Stimulated activated naive CD8-positive, alpha-beta T cell treated with anti-CD3 and anti-CD28 coated beads, Interleukin-15, amount 100 ng/mL, for 72 hours (primary cell): Measurements from ENCODE around the gene LAMB2.

Source experiments
- ATAC-seq: fragments of 150-1000 bp; cut with Tn5 transposase; 2 replicates; pipeline ENCODE4 v1.10.0; 2021; ENCODE audit warnings: mild to moderate bottlenecking, moderate library complexity
- DNase-seq, 2 donors: peaks; one replicate each; pipeline ENCODE4 v3.0.0; 2021 to 2022
- H3K27ac Mint-ChIP-seq, 2 donors: one replicate each; pipeline ENCODE4 v1.8.0; 2022; ENCODE audit warnings: mild to moderate bottlenecking in 2 of 2, mixed read lengths in 2 of 2, moderate library complexity in 2 of 2
- H3K27me3 Mint-ChIP-seq: one replicate; pipeline ENCODE4 v1.8.0; 2022; ENCODE audit warnings: mixed read lengths
- H3K4me1 Mint-ChIP-seq: one replicate; pipeline ENCODE4 v1.8.0; 2022; ENCODE audit warnings: mild to moderate bottlenecking, mixed read lengths
- H3K4me3 Mint-ChIP-seq, 2 donors: one replicate each; pipeline ENCODE4 v1.8.0; 2022; ENCODE audit warnings: mild to moderate bottlenecking in 2 of 2, mixed read lengths in 2 of 2, moderate library complexity in 1 of 2
- H3K9me3 Mint-ChIP-seq, 2 donors: one replicate each; pipeline ENCODE4 v1.8.0; 2022; ENCODE audit warnings: mixed read lengths in 2 of 2

The LAMB2 gene

DNA sequence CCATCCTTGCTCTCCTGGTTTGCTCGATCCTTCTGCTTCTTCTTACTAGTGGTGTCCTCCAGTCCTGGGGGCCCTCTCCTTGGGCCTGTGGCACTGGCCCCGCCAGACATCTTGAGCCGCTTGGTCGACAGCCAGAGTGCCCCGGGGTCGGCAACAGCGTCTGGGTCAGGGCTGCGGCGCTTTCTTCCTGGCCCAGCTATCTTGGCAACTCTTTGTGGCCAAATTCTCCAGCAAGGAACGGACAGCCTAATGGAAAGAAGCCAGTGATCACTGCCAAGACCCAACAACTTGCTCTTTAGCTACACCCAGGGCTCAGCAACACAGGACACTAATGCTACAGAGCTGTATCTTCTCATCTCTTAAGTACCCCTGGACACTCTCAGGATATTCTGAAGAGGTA, 13.8 kb downstream of the LAMB2 start:
- Mint-ChIP-seq H3K4me3 (peak overlapping the region; percentile 83 to 88), H3K27ac (peak overlapping the region in 1 of 2 donors; percentile 9), H3K4me1 (peaks cover 32% of the 10 kb centered on the region), H3K27me3 (no peaks in the 10 kb centered on the region), H3K9me3 (no peaks in the 10 kb centered on the region)
- DNase-seq = no peak
- no peak for ATAC-seq

DNA sequence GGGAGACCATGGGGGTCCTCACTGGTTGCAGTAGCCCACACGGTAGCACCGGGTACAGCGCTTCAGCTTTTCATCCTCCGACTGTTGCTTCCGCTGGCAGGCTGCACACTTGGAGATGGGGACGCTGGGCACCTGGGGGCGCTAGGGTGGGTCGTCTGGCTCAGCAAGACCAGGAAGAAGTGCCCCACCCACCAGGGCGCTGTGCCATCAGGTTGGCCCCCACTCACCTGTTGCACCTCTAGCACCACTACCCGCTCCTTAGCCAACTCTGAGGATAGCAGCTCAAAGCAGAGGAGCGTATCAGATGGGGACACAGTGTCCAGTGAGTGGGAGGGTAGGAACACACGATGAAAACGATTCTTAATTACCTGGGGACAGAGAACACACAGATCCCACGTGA, 20.6 kb downstream of the LAMB2 start:
- no peaks in the 10 kb centered on the region for H3K4me1 Mint-ChIP-seq
- no peak overlapping the region for H3K27ac Mint-ChIP-seq
- DNase-seq (no peak), ATAC-seq (no peak)
- H3K27me3 Mint-ChIP-seq = no peaks in the 10 kb centered on the region
- H3K4me3 Mint-ChIP-seq = no peak overlapping the region
- no peaks in the 10 kb centered on the region for H3K9me3 Mint-ChIP-seq

DNA sequence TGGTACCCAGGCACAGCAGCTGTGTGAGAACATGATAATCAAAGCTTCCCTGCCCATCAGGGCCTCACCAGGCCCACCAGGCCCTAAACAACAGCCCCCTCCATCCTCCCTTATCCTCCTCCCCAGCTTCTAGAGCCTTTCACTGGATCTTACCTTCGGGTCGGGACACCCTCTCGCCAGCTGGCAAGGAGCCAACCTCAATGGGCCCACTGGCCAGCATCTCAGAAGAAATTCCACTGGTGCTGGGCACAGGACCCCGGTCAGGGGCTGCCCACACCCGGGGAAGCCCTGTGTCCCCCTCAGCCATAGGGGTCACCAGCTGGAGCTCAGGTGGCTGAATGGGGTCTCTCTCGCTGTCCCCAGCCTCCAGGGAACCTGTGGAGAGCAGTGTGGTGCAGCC, 21.5 kb downstream of the LAMB2 start:
- Mint-ChIP-seq H3K4me1 (no peaks in the 10 kb centered on the region), H3K27me3 (no peaks in the 10 kb centered on the region), H3K27ac (peak overlapping the region in 1 of 2 donors; percentile 64), H3K9me3 (no peaks in the 10 kb centered on the region), H3K4me3 (no peak overlapping the region)
- DNase-seq (no peak), ATAC-seq (no peak)

DNA sequence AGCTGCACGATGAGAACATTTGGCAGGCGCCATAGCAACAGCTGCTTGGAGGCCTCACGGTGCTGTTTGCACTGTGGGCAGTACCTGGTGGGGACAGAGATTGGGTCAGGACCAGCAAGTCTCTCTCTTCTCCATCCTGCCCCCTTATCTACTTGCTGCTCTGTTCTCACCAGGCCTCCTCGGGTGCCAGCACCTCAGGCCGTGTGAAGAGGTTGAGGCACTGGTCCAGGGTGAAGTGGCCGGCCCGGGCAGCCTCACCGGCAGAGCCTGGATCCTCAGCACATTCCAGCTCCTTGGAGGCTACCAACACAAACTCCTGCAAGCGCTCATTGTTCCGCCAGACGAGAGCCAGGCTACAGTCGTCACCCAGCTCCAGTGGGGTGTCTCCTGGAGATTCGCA, 22.1 kb downstream of the LAMB2 start:
- Mint-ChIP-seq H3K27me3 (no peaks in the 10 kb centered on the region), H3K4me3 (no peak overlapping the region), H3K9me3 (no peaks in the 10 kb centered on the region), H3K4me1 (peaks cover 2% of the 10 kb centered on the region), H3K27ac (no peak overlapping the region)
- DNase-seq (no peak), ATAC-seq (no peak)

DNA sequence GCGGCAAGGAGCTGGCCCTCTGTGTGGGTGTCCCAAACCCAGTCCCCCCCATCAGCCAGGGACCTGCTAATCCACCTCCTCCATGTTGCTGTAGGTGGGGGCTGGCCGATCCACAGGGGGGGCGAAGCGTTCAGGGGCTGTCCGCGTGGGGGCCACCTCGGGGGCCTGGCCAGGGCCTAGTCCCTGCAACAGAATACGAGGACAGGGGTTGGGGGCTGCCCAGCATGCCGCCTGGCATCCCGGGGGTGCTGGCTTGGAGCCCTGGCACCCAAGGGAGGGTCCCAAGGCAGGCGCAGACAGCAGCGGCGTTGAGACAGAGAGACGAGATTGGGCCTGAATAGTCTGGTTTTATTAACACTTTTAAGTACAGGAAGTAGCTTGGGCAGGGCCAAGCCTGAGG, 24.5 kb downstream of the LAMB2 start:
- Mint-ChIP-seq H3K9me3 (no peaks in the 10 kb centered on the region), H3K27ac (peak overlapping the region in 1 of 2 donors; percentile 46), H3K4me3 (no peak overlapping the region), H3K4me1 (peaks cover 26% of the 10 kb centered on the region), H3K27me3 (no peaks in the 10 kb centered on the region)
- ATAC-seq = no peak
- no peak for DNase-seq

DNA sequence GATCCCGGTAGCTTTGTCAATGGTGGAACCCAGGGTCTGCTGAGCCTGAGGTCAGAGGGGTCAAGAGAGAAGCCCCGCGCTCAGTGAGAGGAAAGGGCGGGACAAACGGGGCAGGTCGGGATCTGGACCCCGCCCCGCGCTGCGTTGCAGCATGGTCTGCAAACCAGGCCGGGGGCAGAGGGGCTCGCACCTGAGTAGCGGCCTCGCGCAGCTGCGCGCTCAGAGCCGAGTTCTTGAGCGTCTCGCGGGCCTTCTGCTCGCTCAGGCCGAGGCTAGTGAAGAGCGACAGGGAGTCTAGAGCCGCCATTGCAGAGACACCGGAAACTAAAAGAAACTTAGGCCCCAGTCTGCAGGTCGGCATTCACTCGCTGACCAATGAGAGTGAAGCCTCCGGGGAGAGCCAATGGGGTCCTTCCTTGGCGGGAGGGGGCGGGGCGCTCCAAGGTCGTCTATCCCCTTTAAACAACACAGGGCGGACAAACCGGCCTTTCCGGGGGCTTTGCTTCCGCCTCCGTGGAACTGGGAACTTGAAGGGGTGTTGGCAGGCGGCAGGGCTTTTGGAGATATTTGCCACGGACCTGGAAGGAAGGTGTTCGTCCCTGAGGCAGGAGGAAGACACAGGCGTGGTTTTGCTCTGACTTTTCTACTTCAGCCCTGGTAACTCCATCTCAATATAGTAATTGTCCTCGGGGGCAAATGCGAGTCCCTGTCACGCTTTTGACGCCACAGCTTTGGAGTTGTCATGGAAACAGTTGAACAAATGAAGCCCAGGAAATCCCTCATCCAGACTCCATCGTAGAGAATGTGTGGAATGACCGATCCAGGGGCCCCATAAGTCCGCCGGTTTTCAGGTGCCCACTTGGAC, 28.2 kb downstream of the LAMB2 start, which contains the start of gene QARS1:
QARS1 (minus strand) TSS at position 331 of the 865 bp plus-strand sequence; CDS start at position 307, 24 bp downstream.
- no peaks in the 10 kb centered on the region for H3K9me3 Mint-ChIP-seq
- H3K27ac Mint-ChIP-seq = peak within 1 kb of the TSS; percentile 99 to 100
- peaks cover 44% of the 10 kb centered on the region for H3K4me1 Mint-ChIP-seq
- no peaks in the 10 kb centered on the region for H3K27me3 Mint-ChIP-seq
- peak; percentile 98 for ATAC-seq
- peak within 1 kb of the TSS; percentile 92 to 100 for H3K4me3 Mint-ChIP-seq
- DNase-seq = peak; percentile 84 to 89

DNA sequence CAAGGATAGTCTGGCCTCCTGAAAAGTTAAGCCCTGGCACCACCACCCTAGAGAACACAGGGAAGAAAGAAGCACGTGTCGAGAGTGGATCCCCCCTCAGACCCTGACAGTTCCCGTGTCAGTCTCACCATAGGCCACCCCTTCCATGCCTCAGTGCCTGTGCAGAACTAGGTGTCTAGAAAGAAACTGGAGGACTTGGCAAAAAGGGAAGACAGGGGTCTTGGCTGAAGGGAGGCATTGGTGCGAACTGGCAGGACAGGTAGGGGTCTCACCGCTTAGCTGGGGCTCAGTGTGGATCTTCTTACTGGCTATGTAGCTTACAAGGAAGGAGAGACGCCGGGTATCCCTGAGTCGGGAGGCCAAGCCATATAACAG, 28.8 kb downstream of the LAMB2 start:
- no peak for DNase-seq
- peak; percentile 1 for ATAC-seq
- Mint-ChIP-seq H3K27ac (peak overlapping the region; percentile 99 to 100), H3K9me3 (no peaks in the 10 kb centered on the region), H3K4me3 (peak overlapping the region; percentile 92 to 100), H3K4me1 (peaks cover 48% of the 10 kb centered on the region), H3K27me3 (no peaks in the 10 kb centered on the region)

DNA sequence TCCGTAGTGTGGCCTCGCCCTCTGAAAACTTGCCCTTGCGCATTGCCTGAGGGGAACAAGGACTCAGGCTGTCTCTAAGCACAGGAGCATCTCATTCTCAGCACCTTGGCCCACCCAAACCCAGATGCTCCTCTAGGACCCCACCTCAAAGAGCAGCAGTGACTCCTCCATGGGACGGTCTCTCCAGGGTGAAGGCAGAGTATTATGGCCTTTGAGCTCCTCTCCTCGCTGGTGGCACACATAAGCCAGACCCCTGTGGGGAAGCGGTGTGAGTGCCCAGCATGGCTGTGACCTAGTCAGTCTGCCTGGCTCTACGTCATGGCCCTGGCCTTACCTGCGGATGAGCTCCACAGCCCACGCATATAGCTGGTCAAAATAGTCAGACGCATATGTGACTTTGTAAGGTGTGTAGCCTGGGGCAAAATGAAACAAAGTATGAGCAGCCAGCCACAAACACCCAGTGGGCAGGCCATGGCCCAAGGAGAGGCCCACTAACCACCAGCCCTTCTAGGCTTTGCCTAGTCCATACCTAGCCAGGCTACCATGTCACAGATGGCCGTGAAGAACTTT, 32.7 kb downstream of the LAMB2 start:
- Mint-ChIP-seq H3K4me1 (peaks cover 40% of the 10 kb centered on the region), H3K27me3 (no peaks in the 10 kb centered on the region), H3K4me3 (no peak overlapping the region), H3K27ac (no peak overlapping the region), H3K9me3 (no peaks in the 10 kb centered on the region)
- DNase-seq (no peak), ATAC-seq (no peak)

DNA sequence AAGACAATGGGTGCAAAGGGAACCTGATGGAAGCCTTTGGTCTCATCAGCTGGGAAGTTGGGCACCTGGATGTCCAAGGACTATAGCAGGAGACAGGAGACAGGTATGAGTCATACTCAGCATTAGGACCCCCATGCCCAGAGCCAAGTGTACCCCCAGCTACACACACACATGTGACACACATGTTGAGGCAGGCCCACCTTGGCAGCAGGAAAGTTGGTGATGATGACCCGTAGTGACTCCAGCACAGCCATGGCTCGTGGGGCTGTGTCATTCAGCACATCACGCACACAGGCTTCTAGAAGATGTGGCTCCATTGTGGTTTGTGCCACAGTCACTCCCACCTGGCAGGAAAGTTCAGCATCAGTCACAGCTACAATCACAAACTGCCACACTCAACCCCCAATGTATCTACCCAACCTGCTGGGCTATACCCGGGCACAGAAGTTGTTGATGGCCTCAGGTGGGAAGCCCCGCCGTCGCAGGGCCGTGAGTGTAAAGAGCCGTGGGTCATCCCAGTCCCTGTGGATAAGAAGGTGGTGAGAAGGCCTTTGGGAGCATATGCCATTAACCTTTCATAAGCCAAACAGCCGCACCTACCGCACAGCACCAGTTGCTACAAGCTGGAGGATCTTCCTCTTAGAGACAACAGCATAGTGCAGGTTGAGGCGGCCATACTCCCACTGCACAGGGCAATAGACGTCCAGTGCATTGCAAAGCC, 33.8 kb downstream of the LAMB2 start:
- DNase-seq (no peak), ATAC-seq (no peak)
- Mint-ChIP-seq H3K27me3 (no peaks in the 10 kb centered on the region), H3K9me3 (no peaks in the 10 kb centered on the region), H3K27ac (no peak overlapping the region), H3K4me1 (peaks cover 36% of the 10 kb centered on the region), H3K4me3 (no peak overlapping the region)

DNA sequence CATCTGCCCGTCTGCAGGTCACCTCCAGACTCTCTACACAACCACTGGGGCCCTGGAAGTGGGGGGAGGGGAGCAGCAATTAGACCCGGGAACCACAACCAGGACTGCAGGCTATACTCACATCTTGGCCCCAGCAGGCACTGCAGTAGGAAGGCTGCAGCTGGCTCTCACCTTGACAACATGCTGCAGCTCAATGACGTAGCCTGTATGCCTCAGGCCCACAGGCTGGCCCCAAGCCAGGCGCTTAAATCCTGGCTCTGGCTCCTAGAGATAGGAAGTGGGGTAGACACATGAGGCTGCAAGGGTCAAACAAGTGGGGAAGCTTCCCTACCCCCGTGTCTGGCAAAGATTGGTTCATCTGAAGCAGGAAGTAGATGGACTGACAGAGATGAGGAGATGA, 34.4 kb downstream of the LAMB2 start:
- ATAC-seq = no peak
- Mint-ChIP-seq H3K9me3 (no peaks in the 10 kb centered on the region), H3K4me3 (no peak overlapping the region), H3K27me3 (no peaks in the 10 kb centered on the region), H3K27ac (peak overlapping the region in 1 of 2 donors; percentile 65), H3K4me1 (peaks cover 30% of the 10 kb centered on the region)
- no peak for DNase-seq

DNA sequence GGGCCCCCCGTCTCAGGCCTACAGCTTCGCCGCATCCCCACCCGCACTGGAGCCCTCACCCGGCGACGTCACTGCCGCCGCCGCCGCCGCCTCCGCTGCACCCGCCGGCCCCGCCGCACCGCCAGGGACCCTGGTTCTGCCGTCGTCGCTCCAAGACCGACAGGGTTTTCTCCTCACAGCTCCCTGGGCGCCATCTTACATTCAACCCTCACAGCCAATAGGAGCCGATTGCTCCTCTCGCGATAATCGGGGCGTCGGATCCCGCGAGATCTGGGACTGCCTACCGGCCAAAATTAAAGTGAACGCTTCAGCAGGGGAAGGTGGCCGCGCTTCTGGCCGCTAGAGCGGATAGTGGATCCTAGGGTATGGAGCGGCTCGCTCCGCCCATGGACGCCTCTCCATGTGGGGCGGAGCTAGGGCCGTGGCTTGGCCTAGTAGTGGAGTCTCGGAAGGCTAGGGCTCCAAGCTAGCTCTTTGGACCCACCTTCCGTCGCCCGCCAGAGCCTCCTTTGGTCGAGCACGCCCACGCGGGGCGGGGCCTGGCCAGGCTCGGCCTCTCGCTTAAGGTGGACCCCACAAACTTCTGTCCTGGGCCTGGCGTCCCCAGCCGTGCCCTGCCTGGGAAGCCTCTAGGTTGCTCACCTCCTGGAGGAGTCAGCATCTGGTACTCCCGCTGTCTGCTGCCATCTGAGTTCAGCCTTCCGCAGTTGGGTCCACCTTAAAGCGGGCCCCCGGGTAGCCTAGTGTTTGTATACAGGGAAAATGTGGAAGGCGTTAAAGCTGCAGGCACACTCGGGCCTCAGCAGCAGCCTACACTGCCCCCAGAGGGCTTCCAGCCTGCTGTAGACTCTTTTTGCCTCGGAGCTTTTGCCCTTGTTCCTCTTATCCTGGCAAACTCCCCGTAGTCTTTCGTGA, 38.7 kb downstream of the LAMB2 start, which contains the start of gene QRICH1:
QRICH1 (minus strand) TSS at position 219 of the 915 bp plus-strand sequence. CDS start 17,054 bp downstream, outside the sequence.
- H3K27me3 Mint-ChIP-seq = no peaks in the 10 kb centered on the region
- DNase-seq = peak; percentile 98
- ATAC-seq = peak; percentile 88
- peaks cover 43% of the 10 kb centered on the region for H3K4me1 Mint-ChIP-seq
- peak within 1 kb of the TSS; percentile 98 to 99 for H3K27ac Mint-ChIP-seq
- H3K4me3 Mint-ChIP-seq = peak within 1 kb of the TSS; percentile 86 to 88
- H3K9me3 Mint-ChIP-seq = no peaks in the 10 kb centered on the region

DNA sequence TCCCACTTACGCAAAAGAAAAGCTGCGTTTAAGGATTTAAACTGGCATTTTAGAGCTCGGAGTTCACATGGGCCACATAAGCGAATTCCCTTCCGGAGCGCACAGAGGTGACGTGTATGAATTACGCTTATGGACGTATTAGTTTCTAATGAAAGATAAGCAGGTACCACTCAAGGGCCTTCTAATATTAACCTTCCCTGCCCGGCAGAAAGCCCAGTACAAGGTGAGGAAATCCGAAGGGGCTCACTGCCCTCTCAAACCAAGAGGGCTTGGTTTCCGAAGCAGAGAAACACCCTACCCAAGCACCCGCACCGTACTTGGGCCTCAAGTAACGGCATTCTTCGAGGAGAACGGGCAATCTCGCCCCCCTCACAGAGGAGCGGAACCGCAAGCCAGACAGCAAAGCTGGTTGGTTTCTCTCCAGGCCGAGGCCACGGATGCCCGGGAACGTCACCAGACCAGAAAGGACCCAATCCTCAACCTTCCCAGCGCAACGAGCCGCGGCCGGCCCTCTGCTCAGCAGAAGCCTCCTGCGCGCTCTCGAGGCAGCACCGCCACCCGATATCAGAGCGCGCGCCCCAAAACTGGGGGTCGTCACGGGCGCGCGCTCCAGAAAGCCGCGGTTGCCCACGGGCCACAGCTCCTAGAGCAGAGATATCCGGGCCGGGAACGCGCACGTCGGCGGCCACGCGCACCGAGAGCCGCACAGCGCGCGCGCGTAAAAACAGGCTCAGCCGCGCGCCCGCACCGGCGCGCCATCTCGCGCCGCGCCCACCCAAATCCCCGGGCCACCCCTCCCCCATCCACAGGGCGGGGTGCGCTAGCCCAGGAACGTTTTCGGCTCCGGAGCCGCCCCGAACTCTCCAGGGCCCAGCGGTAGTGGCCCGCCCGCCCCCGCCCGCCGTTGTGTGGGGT, 39.7 kb downstream of the LAMB2 start:
- Mint-ChIP-seq H3K4me1 (peaks cover 46% of the 10 kb centered on the region), H3K27me3 (no peaks in the 10 kb centered on the region), H3K9me3 (no peaks in the 10 kb centered on the region), H3K4me3 (peak overlapping the region; percentile 86 to 88), H3K27ac (peak overlapping the region; percentile 94 to 98)
- DNase-seq = peak; percentile 85 to 87
- peak; percentile 52 for ATAC-seq

DNA sequence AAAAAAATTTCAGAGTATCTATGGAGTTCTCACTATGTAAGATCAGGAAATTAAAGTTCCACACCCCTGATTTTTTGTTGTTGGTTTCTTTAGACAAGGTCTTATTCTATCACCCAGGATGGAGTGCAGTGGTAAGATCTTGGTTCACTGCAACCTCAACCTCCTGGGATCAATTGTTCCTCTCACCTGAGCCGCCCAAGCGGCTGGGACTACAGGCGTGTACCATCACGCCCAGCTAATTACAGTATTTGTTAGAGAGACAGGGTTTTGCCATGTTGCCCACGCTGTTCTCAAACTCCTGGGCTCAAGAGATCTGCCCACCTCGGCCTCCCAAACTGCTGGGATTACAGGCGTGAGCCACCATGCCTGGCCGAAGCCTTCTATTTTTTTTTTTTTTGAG, 51.4 kb downstream of the LAMB2 start:
- ATAC-seq (no peak), DNase-seq (no peak)
- H3K4me1 Mint-ChIP-seq = no peaks in the 10 kb centered on the region
- no peak overlapping the region for H3K27ac Mint-ChIP-seq
- H3K4me3 Mint-ChIP-seq = no peak overlapping the region
- H3K27me3 Mint-ChIP-seq = no peaks in the 10 kb centered on the region
- H3K9me3 Mint-ChIP-seq = no peaks in the 10 kb centered on the region

DNA sequence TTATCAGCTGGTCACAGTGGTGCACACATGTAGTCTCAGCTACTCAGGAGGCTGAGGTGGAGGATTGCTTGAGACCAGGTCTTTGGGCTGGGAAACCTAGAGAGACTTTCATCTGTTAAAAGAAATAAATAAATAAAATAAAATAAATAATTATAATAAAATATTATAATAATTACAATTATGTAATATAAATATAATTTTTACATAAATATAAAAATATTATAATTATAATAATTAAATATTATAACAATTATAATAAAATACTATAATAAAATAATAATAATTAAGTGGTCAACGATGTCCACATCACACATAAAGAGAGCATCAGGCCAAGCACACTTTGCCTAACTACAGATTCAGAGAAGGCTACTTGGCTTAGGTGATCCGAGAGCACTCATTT, 53.6 kb downstream of the LAMB2 start:
- Mint-ChIP-seq H3K4me1 (no peaks in the 10 kb centered on the region), H3K4me3 (no peak overlapping the region), H3K27me3 (no peaks in the 10 kb centered on the region), H3K9me3 (no peaks in the 10 kb centered on the region), H3K27ac (no peak overlapping the region)
- ATAC-seq = no peak
- DNase-seq = no peak
